Transverse colon (tissue), 4 donors: ENCODE results near the gene SMIM1. TPM values are rescaled to one million over a fixed set of nuclear protein-coding genes. Genes with fewer than 3 reads are reported as not detected.

ENCODE experiments used
- DNase-seq: peaks from one replicate; pipeline ENCODE4 v3.0.0-alpha.2; 2019
- H3K27ac ChIP-seq, 4 donors: fragments of 200-600 bp; sonication (generic); 2 replicates each; pipeline ENCODE4 v1.5.1; 2016 to 2018; ENCODE audit warnings: inconsistent platforms in 4 of 4
- H3K27me3 ChIP-seq: fragments of 200-600 bp; sonication (generic); 2 replicates; pipeline ENCODE4 v1.5.1; 2017; ENCODE audit warnings: inconsistent platforms
- H3K36me3 ChIP-seq, 4 donors: fragments of 200-600 bp; sonication (generic); 2 replicates each; pipeline ENCODE4 v1.5.1; 2017 to 2019; ENCODE audit warnings: inconsistent platforms in 4 of 4
- H3K4me1 ChIP-seq, 4 donors: fragments of 200-600 bp; sonication (generic); 2 replicates each; pipeline ENCODE4 v1.5.1; 2017 to 2020; ENCODE audit warnings: inconsistent platforms in 4 of 4
- H3K4me3 ChIP-seq, 4 donors: fragments of 200-600 bp; sonication (generic); 1 replicate in 1 of 4; 2 replicates in 3 of 4; pipeline versions ENCODE4 v1.5.1 to v1.6.1; 2017 to 2019; ENCODE audit warnings: inconsistent platforms in 4 of 4
- H3K9me3 ChIP-seq, 2 donors: fragments of 200-600 bp; sonication (generic); 2 replicates each; pipeline ENCODE4 v1.5.1; 2017 to 2019; ENCODE audit warnings: inconsistent platforms in 2 of 2
- CTCF ChIP-seq, 5 experiments: fragments of 200-600 bp in 3 of 5; fragments of 450-650 bp in 2 of 5; sonication (generic) in 3 of 5; IDR thresholded peaks; 1 replicate in 2 of 5; 2 replicates in 3 of 5; pipeline ENCODE4 v1.5.1; 2016 to 2017; ENCODE audit warnings: antibody characterized with exemption in 5 of 5, inconsistent platforms in 3 of 5, mild to moderate bottlenecking in 2 of 5, moderate library complexity in 1 of 5
- EP300 ChIP-seq: sonication (generic); formaldehyde crosslinking; IDR thresholded peaks from one replicate; pipeline ENCODE4 v1.6.1; 2017; ENCODE audit warnings: antibody characterized with exemption, low read depth
- POLR2A ChIP-seq: fragments of 450-650 bp; IDR thresholded peaks from one replicate; pipeline ENCODE4 v1.6.1; 2016; ENCODE audit warnings: antibody characterized with exemption, mild to moderate bottlenecking, moderate library complexity
- POLR2AphosphoS5 ChIP-seq, 3 donors: sonication (generic); formaldehyde crosslinking; IDR thresholded peaks; one replicate each; pipeline ENCODE4 v1.6.1; 2016; ENCODE audit warnings: antibody characterized with exemption in 3 of 3
- WGBS, 2 donors: methylation state at CpG; one replicate each; pipeline ENCODE4 v1.1.5; 2018; ENCODE audit warnings: low coverage in 1 of 2; 5-methylcytosine and 5-hydroxymethylcytosine counted together
- in situ Hi-C, 4 donors: fragments of 200-750 bp; cut with MboI; loops; one replicate each; pipeline versions ENCODE4 v1.15.0 to v1.15.1; 2017; ENCODE audit warnings: low sequenced_read_pairs in 3 of 4, low pct_ligation_motif_present in 1 of 4, low pct_unique_long_range_greater_than_20kb in 1 of 4
- intact Hi-C: fragments of 100-400 bp; cut with DNase I; formaldehyde crosslinking; loops from one replicate; pipeline ENCODE4 v1.15.1; 2023; ENCODE audit warnings: low total_unique reads
- total RNA-seq, 4 donors: library from RNA; depleted of rRNA; stranded (reverse); fragments of >200 nt; gene quantifications; one replicate each; pipeline ENCODE4 v1.1.0, GENCODE V29; 2016

The SMIM1 gene
- total RNA-seq, 4 donors from 2014 or later: not detected

- no peak for DNase-seq
- Histone ChIP-seq H3K4me1 (peaks cover 0 to 4% (median 0%) of the 10 kb centered on the region in 4 donors), H3K27me3 (no peaks in the 10 kb centered on the region), H3K36me3 (peaks cover 0 to 42% (median 17%) of the 10 kb centered on the region in 4 donors), H3K4me3 (no peak overlapping the region), H3K9me3 (no peaks in the 10 kb centered on the region), H3K27ac (no peak overlapping the region)
- intact Hi-C loops: no loop called here
- WGBS, 2 donors: 80 to 90% methylated on average over 1 to 45 of the region's 45 CpGs
- TF ChIP-seq POLR2AphosphoS5 (IDR thresholded peaks at IDR 0.05) (no peak), CTCF (IDR thresholded peaks at IDR 0.05) (no peak), POLR2A (no peak), EP300 (no peak)
- in situ Hi-C loops: no loop called here
Measured at GRCh38 chr1:3786468-3787348, 14.2 kb downstream of the SMIM1 start.

- in situ Hi-C loops: no loop called here
- TF ChIP-seq POLR2A: no peak
- no peak for TF ChIP-seq CTCF (IDR thresholded peaks at IDR 0.05)
- TF ChIP-seq EP300: no peak
- TF ChIP-seq POLR2AphosphoS5 (IDR thresholded peaks at IDR 0.05): no peak
- no peak for DNase-seq
- Histone ChIP-seq H3K9me3 (no peaks in the 10 kb centered on the region), H3K4me3 (no peak overlapping the region), H3K27ac (no peak overlapping the region), H3K4me1 (peaks cover 0 to 4% (median 0%) of the 10 kb centered on the region in 4 donors), H3K27me3 (no peaks in the 10 kb centered on the region), H3K36me3 (peaks cover 0 to 36% (median 14%) of the 10 kb centered on the region in 4 donors)
- intact Hi-C loops: no loop called here
- 53% methylated on average over 10 of the region's 10 CpGs; no CpG with 5 or more reads in 1 of the 2 donors for WGBS, 2 donors
Measured at GRCh38 chr1:3787349-3787715, 14.8 kb downstream of the SMIM1 start.

- H3K4me1 ChIP-seq: peaks cover 0 to 4% (median 2%) of the 10 kb centered on the region in 4 donors
- H3K36me3 ChIP-seq: peaks cover 0 to 30% (median 12%) of the 10 kb centered on the region in 4 donors
- 79 to 100% methylated on average over 1 to 26 of the region's 26 CpGs for WGBS, 2 donors
Measured at GRCh38 chr1:3787745-3788605, 15.4 kb downstream of the SMIM1 start.

More at GRCh38 chr1:3787745-3788605, 15.4 kb downstream of the SMIM1 start:
- H3K9me3 ChIP-seq: no peaks in the 10 kb centered on the region
- no peaks in the 10 kb centered on the region for H3K27me3 ChIP-seq
- H3K27ac ChIP-seq: no peak overlapping the region
- no peak overlapping the region for H3K4me3 ChIP-seq
- no peak for TF ChIP-seq POLR2AphosphoS5 (IDR thresholded peaks at IDR 0.05)
- TF ChIP-seq CTCF (IDR thresholded peaks at IDR 0.05): no peak
- TF ChIP-seq EP300: no peak
- no peak for TF ChIP-seq POLR2A
- intact Hi-C loops: no loop called here
- DNase-seq: no peak
- in situ Hi-C loops: no loop called here
